HepG2 (cell line): ENCODE data around the gene MISFA. TPM values are rescaled to one million over a fixed set of nuclear protein-coding genes. Genes with fewer than 3 reads are reported as not detected.

Source experiments
- ARID2 ChIP-seq: sonication (generic); formaldehyde crosslinking; IDR thresholded peaks from 2 replicates; pipeline ENCODE4 v1.8.1; 2022; ENCODE audit warnings: mild to moderate bottlenecking, missing genetic modification reagents, borderline replicate concordance
- ARNTL ChIP-seq: sonication (generic); formaldehyde crosslinking; IDR thresholded peaks from 2 replicates; pipeline ENCODE4 v1.4.0; 2020; ENCODE audit warnings: mild to moderate bottlenecking, missing genetic modification reagents
- CENPT ChIP-seq: sonication (generic); formaldehyde crosslinking; IDR thresholded peaks from 2 replicates; pipeline ENCODE4 v1.8.0; 2022; ENCODE audit warnings: low read depth, mild to moderate bottlenecking, moderate library complexity, missing genetic modification reagents
- EHMT2 ChIP-seq: fragments of 200-600 bp; sonication (generic); IDR thresholded peaks from 2 replicates; pipeline ENCODE4 v1.7.0; 2017; ENCODE audit warnings: antibody characterized with exemption, low read depth, low read length, borderline replicate concordance
- FIP1L1 ChIP-seq: fragments of 200-400 bp; formaldehyde crosslinking; IDR thresholded peaks from 2 replicates; pipeline ENCODE4 v1.6.1; 2018; ENCODE audit warnings: low read depth, mild to moderate bottlenecking, low read length, moderate library complexity, borderline replicate concordance; ENCODE audit not compliant: insufficient read depth
- FOXK1 ChIP-seq: sonication (generic); formaldehyde crosslinking; IDR thresholded peaks from 2 replicates; pipeline ENCODE4 v1.4.0; 2020; ENCODE audit warnings: low read depth, missing genetic modification reagents, borderline replicate concordance
- GATAD2A ChIP-seq: IDR thresholded peaks from 2 replicates; pipeline ENCODE4 v1.6.1; 2016
- HBP1 ChIP-seq: IDR thresholded peaks from 2 replicates; pipeline ENCODE4 v1.6.1; 2016; ENCODE audit warnings: low read depth, control low read depth
- HDAC6 ChIP-seq: fragments of 200-600 bp; sonication (generic); IDR thresholded peaks from 2 replicates; pipeline ENCODE4 v1.7.0; 2017; ENCODE audit warnings: mild to moderate bottlenecking, antibody characterized with exemption, low read length, low read depth
- IRX3 ChIP-seq: sonication (generic); formaldehyde crosslinking; IDR thresholded peaks from 2 replicates; pipeline ENCODE4 v1.8.1; 2023; ENCODE audit warnings: mild to moderate bottlenecking, low read depth, missing genetic modification reagents, borderline replicate concordance
- KAT2B ChIP-seq: fragments of 150-350 bp; IDR thresholded peaks from 2 replicates; pipeline ENCODE4 v1.6.1; 2014; ENCODE audit warnings: low read depth, low read length, borderline replicate concordance
- KLF11 ChIP-seq: IDR thresholded peaks from 2 replicates; pipeline ENCODE4 v1.6.1; 2016; ENCODE audit warnings: missing compliant biosample characterization
- PCBP1 ChIP-seq: fragments of 200-400 bp; formaldehyde crosslinking; IDR thresholded peaks from 2 replicates; pipeline ENCODE4 v1.6.1; 2017; ENCODE audit warnings: mild to moderate bottlenecking, low read depth, low read length, borderline replicate concordance
- PITX1 ChIP-seq: sonication (generic); formaldehyde crosslinking; IDR thresholded peaks from 2 replicates; pipeline ENCODE4 v1.5.1; 2020; ENCODE audit warnings: mild to moderate bottlenecking, missing genetic modification reagents
- PRDM10 ChIP-seq: sonication (generic); formaldehyde crosslinking; IDR thresholded peaks from 2 replicates; pipeline ENCODE4 v1.4.0; 2020; ENCODE audit warnings: low read depth, missing genetic modification reagents
- PRMT3 ChIP-seq: sonication (generic); formaldehyde crosslinking; IDR thresholded peaks from 2 replicates; pipeline ENCODE4 v1.8.1; 2022; ENCODE audit warnings: low read depth, mild to moderate bottlenecking, moderate library complexity, missing genetic modification reagents, borderline replicate concordance
- SMAD3 ChIP-seq: sonication (generic); formaldehyde crosslinking; IDR thresholded peaks from 2 replicates; pipeline ENCODE4 v1.4.0; 2020; ENCODE audit warnings: missing genetic modification reagents
- SMARCE1 ChIP-seq: fragments of 450-650 bp; IDR thresholded peaks from 2 replicates; pipeline ENCODE4 v1.6.1; 2017; ENCODE audit warnings: borderline replicate concordance
- SYNCRIP ChIP-seq: fragments of 200-400 bp; formaldehyde crosslinking; IDR thresholded peaks from 2 replicates; pipeline ENCODE4 v1.6.1; 2018; ENCODE audit warnings: mild to moderate bottlenecking, low read depth, low read length; ENCODE audit not compliant: insufficient read depth
- THRA ChIP-seq: sonication (generic); formaldehyde crosslinking; IDR thresholded peaks from 2 replicates; pipeline ENCODE4 v1.4.0; 2020; ENCODE audit warnings: missing genetic modification reagents, borderline replicate concordance
- ZMYM2 ChIP-seq: sonication (generic); formaldehyde crosslinking; IDR thresholded peaks from 2 replicates; pipeline ENCODE4 v1.8.0; 2022; ENCODE audit warnings: mild to moderate bottlenecking, missing genetic modification reagents
- ZSCAN9 ChIP-seq: IDR thresholded peaks from 2 replicates; pipeline ENCODE4 v1.6.1; 2016; ENCODE audit warnings: borderline replicate concordance
- polyA plus RNA-seq, 8 experiments: library from polyadenylated mRNA; depleted of rRNA in 3 of 8; stranded (reverse) in 7 of 8; unstranded in 1 of 8; fragments of >200 nt; fragmentation: Illumina TruSeq in 4 of 8; extraction: Trizol in 4 of 8; gene quantifications; 2 replicates each; pipeline versions ENCODE4 v1.2.1 to v1.2.3, GENCODE V29; 2011 to 2016; ENCODE audit warnings: low read depth in 4 of 8, missing spikeins in 1 of 8, mixed read lengths in 1 of 8; ENCODE audit not compliant: insufficient read depth in 1 of 8
- total RNA-seq, 5 experiments: library from RNA; depleted of rRNA; stranded (reverse); fragments of >200 nt; fragmentation: Illumina TruSeq; extraction: Trizol; gene quantifications; 2 replicates each; pipeline ENCODE4 v1.2.3, GENCODE V29; 2016; ENCODE audit warnings: low read depth in 1 of 5

The MISFA gene
- total and polyA plus RNA-seq, 2 of the 13 experiments (the other 11 are each of a cell fraction or from before 2014, with no cell fraction given) = 1.4 to 5.4 TPM

GRCh38 chr11:18588297-18589252, 11.0 kb upstream of the MISFA start, which contains the start of gene UEVLD (continued):
- TF ChIP-seq IRX3 (no peak), ZMYM2 (CRISPR knock-in tag) (no peak), SYNCRIP (no peak), FOXK1 (CRISPR knock-in tag) (peak; percentile 40; the same call in 1 of the 2 replicates), ARNTL (CRISPR knock-in tag) (no peak; the same call in none of the 2 replicates), HDAC6 (no peak), PRDM10 (CRISPR knock-in tag) (peak; percentile 69; the same call in 1 of the 2 replicates), SMARCE1 (no peak), KAT2B (no peak), KLF11 (peak; percentile 69; the same call in 1 of the 2 replicates), SMAD3 (CRISPR knock-in tag) (peak; percentile 82), ARID2 (no peak), FIP1L1 (no peak), ZSCAN9 (CRISPR knock-in tag) (peak; percentile 69; the same call in 1 of the 2 replicates), PITX1 (CRISPR knock-in tag) (0 out of 2 replicates have a peak, but pooled peaks have one; percentile 46), PCBP1 (0 out of 2 replicates have a peak, but pooled peaks have one; percentile 52), PRMT3 (CRISPR knock-in tag) (no peak), GATAD2A (CRISPR knock-in tag) (peak; percentile 75), THRA (CRISPR knock-in tag) (peak; percentile 30; the same call in 1 of the 2 replicates), HBP1 (CRISPR knock-in tag) (peak; percentile 22; the same call in 1 of the 2 replicates), CENPT (CRISPR knock-in tag) (0 out of 2 replicates have a peak, but pooled peaks have one; percentile 36), EHMT2 (no peak)
